GM21786 (cell line): ENCODE results near the gene PYURF.

ENCODE experiments used
- ATAC-seq: cut with Tn5 transposase; IDR thresholded peaks from one replicate; pipeline ENCODE4 v1.9.1; 2021; ENCODE audit not compliant: unreplicated experiment

Gene PYURF

GRCh38 chr4:88514557-88515511, 8.7 kb downstream of the PYURF start:
- ATAC-seq = no peak

GRCh38 chr4:88511236-88511635, 12.3 kb downstream of the PYURF start:
- no peak for ATAC-seq

- no peak for ATAC-seq
These were observed 20.2 kb downstream of the PYURF start for GRCh38 chr4:88503344-88503743.

GRCh38 chr4:88497859-88498409, 25.6 kb downstream of the PYURF start:
- no peak for ATAC-seq

GRCh38 chr4:88489100-88489761, 34.3 kb downstream of the PYURF start:
- no peak for ATAC-seq

- no peak for ATAC-seq
These were observed 42.0 kb downstream of the PYURF start for GRCh38 chr4:88481537-88481936.

GRCh38 chr4:88478247-88478646, 45.3 kb downstream of the PYURF start:
- ATAC-seq = no peak

- no peak for ATAC-seq
These were observed 46.2 kb downstream of the PYURF start for GRCh38 chr4:88477229-88477860.
